HEK293 (cell line): ENCODE results near the gene IL2RA.

ENCODE experiments used
- CTCF ChIA-PET: fragments of 350-600 bp; formaldehyde crosslinking; extraction: SDS; loops from one replicate; lab custom pipeline; 2021; ENCODE audit warnings: antibody characterized with exemption; lab: Yijun Ruan, JAX
- POLR2A ChIA-PET: fragments of 300-600 bp; formaldehyde crosslinking; extraction: SDS; loops from one replicate; lab custom pipeline; 2020; ENCODE audit warnings: antibody characterized with exemption, inconsistent platforms; lab: Yijun Ruan, JAX
- H3K27ac ChIP-seq: fragments of 200-500 bp; sonication (Bioruptor generic); 2 replicates; pipeline ENCODE4 v1.5.1; 2014; ENCODE audit warnings: low read depth, low read length, control low read depth, inconsistent platforms; ENCODE audit errors: extremely low read depth
- H3K36me3 ChIP-seq, 2 experiments: fragments of 200-500 bp in 1 of 2; sonication (Bioruptor generic) in 1 of 2; 1 replicate in 1 of 2; 2 replicates in 1 of 2; pipeline ENCODE4 v1.5.1; 2014 to 2017; ENCODE audit warnings: inconsistent platforms in 2 of 2, low read length in 2 of 2; ENCODE audit not compliant: control insufficient read depth in 2 of 2, insufficient read depth in 1 of 2
- H3K4me1 ChIP-seq: fragments of 200-500 bp; sonication (Bioruptor generic); 2 replicates; pipeline ENCODE4 v1.5.1; 2014; ENCODE audit warnings: mild to moderate bottlenecking, low read length, inconsistent platforms; ENCODE audit not compliant: control insufficient read depth, insufficient read depth
- H3K4me3 ChIP-seq: 2 replicates; pipeline ENCODE4 v1.5.1; 2011; ENCODE audit warnings: low read depth, mild to moderate bottlenecking, control low read depth, low read length, moderate library complexity
- H3K9me3 ChIP-seq: fragments of 200-500 bp; sonication (Bioruptor generic); 2 replicates; pipeline ENCODE4 v1.5.1; 2014; ENCODE audit warnings: low read depth, low read length, inconsistent platforms; ENCODE audit not compliant: control insufficient read depth, insufficient read depth
- BCL11A ChIP-seq: fragments of 450-650 bp; formaldehyde crosslinking; IDR thresholded peaks from 2 replicates; pipeline ENCODE4 v1.5.1; 2016; ENCODE audit warnings: low read depth, missing biosample characterization, missing genetic modification characterization
- EGR2 ChIP-seq: fragments of 450-650 bp; formaldehyde crosslinking; IDR thresholded peaks from 2 replicates; pipeline ENCODE4 v1.5.1; 2016; ENCODE audit warnings: low read depth, missing biosample characterization, missing genetic modification characterization
- KLF7 ChIP-seq: fragments of 450-650 bp; formaldehyde crosslinking; IDR thresholded peaks from 2 replicates; pipeline ENCODE4 v1.5.1; 2016; ENCODE audit warnings: missing biosample characterization, missing genetic modification characterization, borderline replicate concordance
- REST ChIP-seq: fragments of 450-650 bp; formaldehyde crosslinking; IDR thresholded peaks from 2 replicates; pipeline ENCODE4 v1.5.1; 2016; ENCODE audit warnings: missing biosample characterization, missing genetic modification characterization
- SALL2 ChIP-seq: fragments of 450-650 bp; formaldehyde crosslinking; IDR thresholded peaks from 2 replicates; pipeline ENCODE4 v1.5.0; 2017; ENCODE audit warnings: missing biosample characterization, mild to moderate bottlenecking, missing genetic modification characterization, borderline replicate concordance
- SCRT2 ChIP-seq: fragments of 450-650 bp; formaldehyde crosslinking; IDR thresholded peaks from 2 replicates; pipeline ENCODE4 v1.5.1; 2016; ENCODE audit warnings: missing biosample characterization, missing genetic modification characterization
- SP7 ChIP-seq: fragments of 450-650 bp; formaldehyde crosslinking; IDR thresholded peaks from 2 replicates; pipeline ENCODE4 v1.5.1; 2016; ENCODE audit warnings: missing biosample characterization, missing genetic modification characterization
- WT1 ChIP-seq: fragments of 450-650 bp; formaldehyde crosslinking; IDR thresholded peaks from 2 replicates; pipeline ENCODE4 v1.5.1; 2016; ENCODE audit warnings: missing biosample characterization, missing genetic modification characterization
- ZBTB26 ChIP-seq: fragments of 450-650 bp; formaldehyde crosslinking; optimal IDR thresholded peaks from 2 replicates; pipeline ENCODE3; 2016; ENCODE audit warnings: missing biosample characterization, mild to moderate bottlenecking, missing genetic modification characterization
- ZNF174 ChIP-seq: fragments of 450-650 bp; formaldehyde crosslinking; IDR thresholded peaks from 2 replicates; pipeline ENCODE4 v1.5.0; 2017; ENCODE audit warnings: missing biosample characterization, mild to moderate bottlenecking, missing genetic modification characterization
- ZNF324 ChIP-seq: fragments of 450-650 bp; formaldehyde crosslinking; IDR thresholded peaks from 2 replicates; pipeline ENCODE4 v1.5.1; 2016; ENCODE audit warnings: missing biosample characterization, missing genetic modification characterization
- ZNF394 ChIP-seq: fragments of 450-650 bp; formaldehyde crosslinking; IDR thresholded peaks from 2 replicates; pipeline ENCODE4 v1.5.1; 2016; ENCODE audit warnings: missing biosample characterization, missing genetic modification characterization, mild to moderate bottlenecking, moderate library complexity, borderline replicate concordance
- ZNF433 ChIP-seq: fragments of 450-650 bp; formaldehyde crosslinking; IDR thresholded peaks from 2 replicates; pipeline ENCODE4 v1.5.1; 2016; ENCODE audit warnings: missing biosample characterization, missing genetic modification characterization, low read depth
- ZNF513 ChIP-seq: fragments of 450-650 bp; IDR thresholded peaks from 2 replicates; pipeline ENCODE4 v1.5.1; 2018; ENCODE audit warnings: missing biosample characterization, missing genetic modification characterization
- ZNF558 ChIP-seq: fragments of 450-650 bp; formaldehyde crosslinking; IDR thresholded peaks from 2 replicates; pipeline ENCODE4 v1.5.1; 2016; ENCODE audit warnings: missing biosample characterization, missing genetic modification characterization
- ZNF560 ChIP-seq: fragments of 450-650 bp; formaldehyde crosslinking; IDR thresholded peaks from 2 replicates; pipeline ENCODE4 v1.5.1; 2017; ENCODE audit warnings: missing biosample characterization, missing genetic modification characterization, borderline replicate concordance
- ZNF600 ChIP-seq: fragments of 450-650 bp; formaldehyde crosslinking; IDR thresholded peaks from 2 replicates; pipeline ENCODE4 v1.5.1; 2016; ENCODE audit warnings: missing biosample characterization, missing genetic modification characterization
- ZNF610 ChIP-seq: fragments of 450-650 bp; formaldehyde crosslinking; IDR thresholded peaks from 2 replicates; pipeline ENCODE4 v1.5.1; 2016; ENCODE audit warnings: missing biosample characterization, missing genetic modification characterization, borderline replicate concordance
- ZNF621 ChIP-seq: fragments of 450-650 bp; formaldehyde crosslinking; IDR thresholded peaks from 2 replicates; pipeline ENCODE4 v1.5.1; 2017; ENCODE audit warnings: missing biosample characterization, missing genetic modification characterization
- ZNF623 ChIP-seq: fragments of 450-650 bp; formaldehyde crosslinking; IDR thresholded peaks from 2 replicates; pipeline ENCODE4 v1.5.1; 2016; ENCODE audit warnings: missing biosample characterization, missing genetic modification characterization
- ZNF629 ChIP-seq: fragments of 450-650 bp; formaldehyde crosslinking; IDR thresholded peaks from 2 replicates; pipeline ENCODE4 v1.5.1; 2017; ENCODE audit warnings: missing biosample characterization, missing genetic modification characterization
- ZSCAN16 ChIP-seq: fragments of 450-650 bp; formaldehyde crosslinking; IDR thresholded peaks from 2 replicates; pipeline ENCODE4 v1.5.1; 2016; ENCODE audit warnings: missing biosample characterization, missing genetic modification characterization
- TF ChIP-seq, protein P1 (sequence below): fragments of 450-650 bp; formaldehyde crosslinking; IDR thresholded peaks from 2 replicates; pipeline ENCODE4 v1.5.1; 2017; ENCODE audit warnings: missing biosample characterization, missing genetic modification characterization
- TF ChIP-seq, protein P2 (sequence below): fragments of 450-650 bp; formaldehyde crosslinking; IDR thresholded peaks from 2 replicates; pipeline ENCODE4 v1.5.0; 2017; ENCODE audit warnings: missing biosample characterization, missing genetic modification characterization, borderline replicate concordance

Gene IL2RA

GRCh38 chr10:6030940-6031339 lies 31.2 kb downstream of the IL2RA start:
- Histone ChIP-seq H3K4me3 (no peak overlapping the region), H3K27ac (no peak overlapping the region), H3K4me1 (no peaks in the 10 kb centered on the region), H3K9me3 (no peaks in the 10 kb centered on the region), H3K36me3 (no peaks in the 10 kb centered on the region)
- ChIA-PET POLR2A (no interaction called here), CTCF (interaction anchor here (0.6 to 0.8 kb wide), 3 partner anchors 13 to 371 kb away, joined by 3 to 6 read pairs (median 3); no protein-coding TSS in a partner anchor)
- TF ChIP-seq ZNF610 (tag by site-specific recombination) (no peak), REST (tag by site-specific recombination) (no peak), EGR2 (tag by site-specific recombination) (no peak), ZNF629 (no peak), ZNF560 (tag by site-specific recombination) (no peak), ZSCAN16 (no peak), WT1 (tag by site-specific recombination) (no peak), ZNF600 (tag by site-specific recombination) (no peak), ZNF513 (no peak), ZNF174 (no peak), ZNF433 (tag by site-specific recombination) (no peak), BCL11A (tag by site-specific recombination) (no peak), ZNF324 (tag by site-specific recombination) (no peak), ZNF394 (tag by site-specific recombination) (no peak), KLF7 (tag by site-specific recombination) (no peak), ZNF621 (tag by site-specific recombination) (no peak), ZBTB26 (no peak)
- TF ChIP-seq, protein P1, sequence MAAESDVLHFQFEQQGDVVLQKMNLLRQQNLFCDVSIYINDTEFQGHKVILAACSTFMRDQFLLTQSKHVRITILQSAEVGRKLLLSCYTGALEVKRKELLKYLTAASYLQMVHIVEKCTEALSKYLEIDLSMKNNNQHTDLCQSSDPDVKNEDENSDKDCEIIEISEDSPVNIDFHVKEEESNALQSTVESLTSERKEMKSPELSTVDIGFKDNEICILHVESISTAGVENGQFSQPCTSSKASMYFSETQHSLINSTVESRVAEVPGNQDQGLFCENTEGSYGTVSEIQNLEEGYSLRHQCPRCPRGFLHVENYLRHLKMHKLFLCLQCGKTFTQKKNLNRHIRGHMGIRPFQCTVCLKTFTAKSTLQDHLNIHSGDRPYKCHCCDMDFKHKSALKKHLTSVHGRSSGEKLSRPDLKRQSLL (tag by site-specific recombination), result no peak

GRCh38 chr10:6030217-6030616 lies 31.9 kb downstream of the IL2RA start:
- Histone ChIP-seq H3K36me3 (no peaks in the 10 kb centered on the region), H3K4me1 (no peaks in the 10 kb centered on the region), H3K4me3 (no peak overlapping the region), H3K27ac (no peak overlapping the region), H3K9me3 (no peaks in the 10 kb centered on the region)
- TF ChIP-seq SALL2 (tag by site-specific recombination) (no peak), SCRT2 (tag by site-specific recombination) (no peak), SP7 (no peak), ZNF558 (peak; percentile 50; the same call in 1 of the 2 replicates), ZNF623 (no peak)
- TF ChIP-seq, protein P2, sequence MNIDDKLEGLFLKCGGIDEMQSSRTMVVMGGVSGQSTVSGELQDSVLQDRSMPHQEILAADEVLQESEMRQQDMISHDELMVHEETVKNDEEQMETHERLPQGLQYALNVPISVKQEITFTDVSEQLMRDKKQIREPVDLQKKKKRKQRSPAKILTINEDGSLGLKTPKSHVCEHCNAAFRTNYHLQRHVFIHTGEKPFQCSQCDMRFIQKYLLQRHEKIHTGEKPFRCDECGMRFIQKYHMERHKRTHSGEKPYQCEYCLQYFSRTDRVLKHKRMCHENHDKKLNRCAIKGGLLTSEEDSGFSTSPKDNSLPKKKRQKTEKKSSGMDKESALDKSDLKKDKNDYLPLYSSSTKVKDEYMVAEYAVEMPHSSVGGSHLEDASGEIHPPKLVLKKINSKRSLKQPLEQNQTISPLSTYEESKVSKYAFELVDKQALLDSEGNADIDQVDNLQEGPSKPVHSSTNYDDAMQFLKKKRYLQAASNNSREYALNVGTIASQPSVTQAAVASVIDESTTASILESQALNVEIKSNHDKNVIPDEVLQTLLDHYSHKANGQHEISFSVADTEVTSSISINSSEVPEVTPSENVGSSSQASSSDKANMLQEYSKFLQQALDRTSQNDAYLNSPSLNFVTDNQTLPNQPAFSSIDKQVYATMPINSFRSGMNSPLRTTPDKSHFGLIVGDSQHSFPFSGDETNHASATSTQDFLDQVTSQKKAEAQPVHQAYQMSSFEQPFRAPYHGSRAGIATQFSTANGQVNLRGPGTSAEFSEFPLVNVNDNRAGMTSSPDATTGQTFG (tag by site-specific recombination), result no peak
- POLR2A ChIA-PET, result no interaction called here
- CTCF ChIA-PET, result interaction anchor here (0.8 to 1.0 kb wide), 2 partner anchors 17 to 371 kb away, joined by 3 to 6 read pairs; no protein-coding TSS in a partner anchor
